ENCODE data around the gene GALNT5.
"Not testable (repeated sequence)": the region's sequence is repeated elsewhere in the genome, so short reads cannot be mapped to it uniquely, and the experiment has no call there.

Gene GALNT5

GRCh38 chr2:157257312-157258252, at the start of gene GALNT5:
Gene GALNT5, plus strand, starts transcription at chr2:157257705. Its CDS starts 378 bp downstream, at chr2:157258083.
- DNase-seq = no peak

GRCh38 chr2:157216286-157216965, 41.1 kb upstream of the GALNT5 start:
- DNase-seq = no peak

- DNase-seq = no peak
Measured at GRCh38 chr2:157217409-157217808, 40.1 kb upstream of the GALNT5 start.

- no peak for DNase-seq
Measured at GRCh38 chr2:157218911-157219310, 38.6 kb upstream of the GALNT5 start.

GRCh38 chr2:157220502-157220901, 37.0 kb upstream of the GALNT5 start:
- no peak for DNase-seq

- no peak for DNase-seq
Measured at GRCh38 chr2:157221394-157221988, 36.0 kb upstream of the GALNT5 start.

GRCh38 chr2:157223624-157224205, 33.8 kb upstream of the GALNT5 start:
- no peak for DNase-seq

GRCh38 chr2:157224448-157224847, 33.1 kb upstream of the GALNT5 start:
- DNase-seq = not testable (repeated sequence)

- no peak for DNase-seq
Measured at GRCh38 chr2:157227592-157227991, 29.9 kb upstream of the GALNT5 start.

- no peak for DNase-seq
Measured at GRCh38 chr2:157228946-157229345, 28.6 kb upstream of the GALNT5 start.

- DNase-seq = no peak
Measured at GRCh38 chr2:157229572-157229971, 27.9 kb upstream of the GALNT5 start.

GRCh38 chr2:157231476-157231875, 26.0 kb upstream of the GALNT5 start:
- DNase-seq = no peak

- DNase-seq = no peak
Measured at GRCh38 chr2:157233506-157233905, 24.0 kb upstream of the GALNT5 start.

- DNase-seq = no peak
Measured at GRCh38 chr2:157236404-157236803, 21.1 kb upstream of the GALNT5 start.

- DNase-seq = no peak
Measured at GRCh38 chr2:157238296-157238695, 19.2 kb upstream of the GALNT5 start.

- DNase-seq = no peak
Measured at GRCh38 chr2:157244691-157245090, 12.8 kb upstream of the GALNT5 start.

- no peak for DNase-seq
Measured at GRCh38 chr2:157245144-157245840, 12.2 kb upstream of the GALNT5 start.

GRCh38 chr2:157245846-157246764, 11.4 kb upstream of the GALNT5 start:
- DNase-seq = no peak

GRCh38 chr2:157246765-157247407, 10.6 kb upstream of the GALNT5 start:
- no peak for DNase-seq

GRCh38 chr2:157250836-157251235, 6.7 kb upstream of the GALNT5 start:
- no peak for DNase-seq

GRCh38 chr2:157251932-157252331, 5.6 kb upstream of the GALNT5 start:
- DNase-seq = no peak
